H9 (cell line): Measurements from ENCODE around the gene NKIRAS2. TPM values are rescaled to one million over a fixed set of nuclear protein-coding genes. Genes with fewer than 3 reads are reported as not detected.

Experiments
- DNase-seq: peaks from one replicate; pipeline ENCODE4 v3.0.0-alpha.2; 2017
- H2AFZ ChIP-seq: one replicate; pipeline ENCODE4 v1.6.1; 2013; ENCODE audit warnings: mild to moderate bottlenecking, low read length, control low read depth, moderate library complexity
- H2AK5ac ChIP-seq: 2 replicates; pipeline ENCODE4 v1.6.1; 2013; ENCODE audit warnings: low read length, control low read depth, mixed read lengths; ENCODE audit not compliant: insufficient read length
- H2BK120ac ChIP-seq: one replicate; pipeline ENCODE4 v1.6.1; 2013; ENCODE audit warnings: low read depth, mild to moderate bottlenecking, low read length, control low read depth, inconsistent platforms; ENCODE audit not compliant: poor library complexity, severe bottlenecking
- H2BK12ac ChIP-seq: 2 replicates; pipeline ENCODE4 v1.6.1; 2013; ENCODE audit warnings: low read length, control low read depth, mixed read lengths, low read depth; ENCODE audit not compliant: insufficient read length
- H2BK15ac ChIP-seq: 2 replicates; pipeline ENCODE4 v1.6.1; 2013; ENCODE audit warnings: low read depth, low read length, control low read depth
- H2BK20ac ChIP-seq: one replicate; pipeline ENCODE4 v1.6.1; 2013; ENCODE audit warnings: low read depth, mild to moderate bottlenecking, low read length, control low read depth, inconsistent platforms; ENCODE audit not compliant: poor library complexity, severe bottlenecking
- H2BK5ac ChIP-seq: 2 replicates; pipeline ENCODE4 v1.6.1; 2013; ENCODE audit warnings: low read length, control low read depth, mixed read lengths; ENCODE audit not compliant: insufficient read length
- H3K14ac ChIP-seq: 2 replicates; pipeline ENCODE4 v1.6.1; 2013; ENCODE audit warnings: low read length, control low read depth; ENCODE audit not compliant: insufficient read depth
- H3K18ac ChIP-seq: 2 replicates; pipeline ENCODE4 v1.6.1; 2013; ENCODE audit warnings: low read depth, mild to moderate bottlenecking, mixed read lengths, low read length, control low read depth; ENCODE audit not compliant: insufficient read length
- H3K23ac ChIP-seq: 2 replicates; pipeline ENCODE4 v1.6.1; 2013; ENCODE audit warnings: low read length, control low read depth, mixed read lengths, low read depth; ENCODE audit not compliant: insufficient read length
- H3K23me2 ChIP-seq: 2 replicates; pipeline ENCODE4 v1.6.1; 2013; ENCODE audit warnings: low read depth, mild to moderate bottlenecking, mixed read lengths, low read length, control low read depth; ENCODE audit not compliant: insufficient read length, poor library complexity, severe bottlenecking
- H3K27ac ChIP-seq: 2 replicates; pipeline ENCODE4 v1.5.1; 2013; ENCODE audit warnings: low read length, control low read depth, mixed read lengths, low read depth; ENCODE audit not compliant: insufficient read length
- H3K27me3 ChIP-seq: 2 replicates; pipeline ENCODE4 v1.6.1; 2013; ENCODE audit warnings: low read length, control low read depth, inconsistent platforms; ENCODE audit not compliant: insufficient read depth
- H3K4ac ChIP-seq: 2 replicates; pipeline ENCODE4 v1.6.1; 2013; ENCODE audit warnings: low read depth, mild to moderate bottlenecking, control low read depth, inconsistent platforms, low read length, moderate library complexity
- H3K4me1 ChIP-seq: 2 replicates; pipeline ENCODE4 v1.6.1; 2013; ENCODE audit warnings: low read length, control low read depth, inconsistent platforms; ENCODE audit not compliant: insufficient read depth
- H3K4me2 ChIP-seq: 2 replicates; pipeline ENCODE4 v1.6.1; 2013; ENCODE audit warnings: low read length, control low read depth, mixed read lengths; ENCODE audit not compliant: insufficient read length, insufficient read depth
- H3K56ac ChIP-seq: 2 replicates; pipeline ENCODE4 v1.6.1; 2013; ENCODE audit warnings: low read depth, mild to moderate bottlenecking, mixed read lengths, low read length, control low read depth; ENCODE audit not compliant: insufficient read length
- H3K79me1 ChIP-seq: 2 replicates; pipeline ENCODE4 v1.6.1; 2013; ENCODE audit warnings: low read depth, mild to moderate bottlenecking, moderate library complexity, low read length, control low read depth, inconsistent platforms; ENCODE audit not compliant: insufficient read depth, poor library complexity, severe bottlenecking
- H3K79me2 ChIP-seq: 2 replicates; pipeline ENCODE4 v1.6.1; 2013; ENCODE audit warnings: low read length, control low read depth, inconsistent platforms; ENCODE audit not compliant: insufficient read depth
- H3K9ac ChIP-seq: 2 replicates; pipeline ENCODE4 v1.6.1; 2013; ENCODE audit warnings: low read length, control low read depth, mixed read lengths; ENCODE audit not compliant: insufficient read length; ENCODE audit errors: extremely low read depth
- H3K9me3 ChIP-seq: one replicate; pipeline ENCODE4 v1.6.1; 2013; ENCODE audit warnings: low read depth, low read length, inconsistent platforms; ENCODE audit not compliant: control insufficient read depth
- H3T11ph ChIP-seq: one replicate; pipeline ENCODE4 v1.6.1; 2013; ENCODE audit warnings: mild to moderate bottlenecking, low read length, control low read depth, inconsistent platforms
- H4K20me1 ChIP-seq: one replicate; pipeline ENCODE4 v1.6.1; 2013; ENCODE audit not compliant: control insufficient read depth, insufficient read length, insufficient read depth
- H4K5ac ChIP-seq: 2 replicates; pipeline ENCODE4 v1.6.1; 2013; ENCODE audit warnings: low read depth, mild to moderate bottlenecking, mixed read lengths, low read length, control low read depth; ENCODE audit not compliant: insufficient read length
- H4K8ac ChIP-seq: replicated peaks from 2 replicates; pipeline ENCODE4 v1.6.1; 2013; ENCODE audit warnings: low read length, control low read depth, mixed read lengths, low read depth; ENCODE audit not compliant: insufficient read length
- H4K91ac ChIP-seq: 2 replicates; pipeline ENCODE4 v1.6.1; 2013; ENCODE audit warnings: low read depth, mild to moderate bottlenecking, moderate library complexity, mixed read lengths, low read length, control low read depth; ENCODE audit not compliant: insufficient read length
- H3K27ac Mint-ChIP-seq, 3 experiments: 2 replicates in 2 of 3; 3 replicates in 1 of 3; pipeline ENCODE4 v1.8.0; 2020 to 2021; ENCODE audit warnings: mixed read lengths in 3 of 3, mild to moderate bottlenecking in 1 of 3, moderate library complexity in 1 of 3
- H3K27me3 Mint-ChIP-seq: 2 replicates; pipeline ENCODE4 v1.8.0; 2021; ENCODE audit warnings: low read depth, mild to moderate bottlenecking, moderate library complexity, mixed read lengths
- H3K36me3 Mint-ChIP-seq, 3 experiments: 2 replicates in 2 of 3; 3 replicates in 1 of 3; pipeline ENCODE4 v1.8.0; 2020 to 2021; ENCODE audit warnings: low read depth in 3 of 3, mixed read lengths in 3 of 3; ENCODE audit not compliant: insufficient read depth in 1 of 3
- H3K4me1 Mint-ChIP-seq, 2 experiments: 2 replicates each; pipeline ENCODE4 v1.8.0; 2020; ENCODE audit warnings: mixed read lengths in 2 of 2
- H3K4me3 Mint-ChIP-seq, 2 experiments: 2 replicates in 1 of 2; 3 replicates in 1 of 2; pipeline ENCODE4 v1.8.0; 2020 to 2021; ENCODE audit warnings: mild to moderate bottlenecking in 2 of 2, mixed read lengths in 2 of 2, moderate library complexity in 1 of 2
- H3K9me3 Mint-ChIP-seq, 2 experiments: 2 replicates in 1 of 2; 3 replicates in 1 of 2; pipeline ENCODE4 v1.8.0; 2020; ENCODE audit warnings: mild to moderate bottlenecking in 2 of 2, mixed read lengths in 2 of 2, moderate library complexity in 1 of 2
- CTCF ChIP-seq: fragments of 200-600 bp; sonication (generic); conservative IDR thresholded peaks from 3 replicates; pipeline ENCODE4 v1.8.0; 2021; ENCODE audit warnings: antibody characterized with exemption, mild to moderate bottlenecking
- WGBS: extraction: QIAGEN DNeasy Blood & Tissue Kit; methylation state at CpG from one replicate; pipeline ENCODE4 v1.1.7; 2013; ENCODE audit warnings: missing lambda C conversion rate, low lambda C conversion rate, mixed read lengths; ENCODE audit not compliant: insufficient read length; ENCODE audit errors: extremely low coverage; 5-methylcytosine and 5-hydroxymethylcytosine counted together
- total RNA-seq: library from RNA; stranded (reverse); gene quantifications from 2 replicates; pipeline ENCODE4 v1.2.1, GENCODE V29; 2021

The NKIRAS2 gene
- total RNA-seq, 1 experiment from 2014 or later: 37.1 TPM

- Mint-ChIP-seq H3K27me3 (peaks cover 3% of the 10 kb centered on the region), H3K4me3 (no peak overlapping the region), H3K27ac (no peak overlapping the region), H3K9me3 (no peaks in the 10 kb centered on the region), H3K36me3 (no peaks in the 10 kb centered on the region), H3K4me1 (peaks cover 21 to 32% of the 10 kb centered on the region in 2 experiments)
- no peak overlapping the region for H3K27ac ChIP-seq
- no peak overlapping the region for H2AFZ ChIP-seq
- no peaks in the 10 kb centered on the region for H3K27me3 ChIP-seq
- H3K56ac ChIP-seq: no peak overlapping the region
- no peaks in the 10 kb centered on the region for H3K79me1 ChIP-seq
- no peak overlapping the region for H2AK5ac ChIP-seq
- H4K91ac ChIP-seq: no peak overlapping the region
- no peaks in the 10 kb centered on the region for H3K79me2 ChIP-seq
- no peak for DNase-seq
- H3K9me3 ChIP-seq: no peaks in the 10 kb centered on the region
- H2BK120ac ChIP-seq: no peak overlapping the region
- WGBS: no CpG with 5 or more reads among the region's 14 CpGs
- H2BK20ac ChIP-seq: no peak overlapping the region
- no peak overlapping the region for H3K18ac ChIP-seq
- H3K23ac ChIP-seq: no peak overlapping the region
- no peak for TF ChIP-seq CTCF
- no peak overlapping the region for H2BK5ac ChIP-seq
- no peak overlapping the region for H2BK12ac ChIP-seq
- H3K4ac ChIP-seq: no peak overlapping the region
- no peak overlapping the region for H2BK15ac ChIP-seq
- H3K9ac ChIP-seq: no peak overlapping the region
- H3K4me2 ChIP-seq: no peak overlapping the region
- peaks cover 3% of the 10 kb centered on the region for H4K20me1 ChIP-seq
- H3K14ac ChIP-seq: no peak overlapping the region
- no peak overlapping the region for H3T11ph ChIP-seq
- H3K4me1 ChIP-seq: no peaks in the 10 kb centered on the region
- H4K5ac ChIP-seq: no peak overlapping the region
- no peaks in the 10 kb centered on the region for H3K23me2 ChIP-seq
- no peak overlapping the region for H4K8ac ChIP-seq
Observed at GRCh38 chr17:42062681-42063080, 42.8 kb downstream of the NKIRAS2 start.
